ENCODE data around the gene ADCY2.

DNA sequence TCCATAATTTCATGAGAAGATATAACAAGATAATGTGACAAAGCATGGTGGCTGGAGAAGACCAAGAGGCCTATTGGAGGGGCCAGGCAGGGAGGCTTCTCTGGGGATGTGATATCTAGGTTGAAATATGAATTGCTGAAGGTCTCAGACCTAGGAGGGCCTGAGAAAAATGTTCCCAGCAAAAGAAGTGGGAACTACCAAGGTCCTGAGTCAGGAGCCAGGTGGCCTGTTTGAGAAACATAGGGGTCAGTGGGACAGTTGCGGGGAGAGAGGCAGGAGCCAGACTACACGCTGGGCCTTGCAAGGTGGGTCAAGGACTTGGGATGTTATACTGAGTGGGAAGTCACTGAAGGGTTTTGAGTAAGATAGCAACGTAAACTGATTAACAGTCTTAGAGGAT is 238.9 kb downstream of the ADCY2 start:
- TF ChIP-seq, protein P1, sequence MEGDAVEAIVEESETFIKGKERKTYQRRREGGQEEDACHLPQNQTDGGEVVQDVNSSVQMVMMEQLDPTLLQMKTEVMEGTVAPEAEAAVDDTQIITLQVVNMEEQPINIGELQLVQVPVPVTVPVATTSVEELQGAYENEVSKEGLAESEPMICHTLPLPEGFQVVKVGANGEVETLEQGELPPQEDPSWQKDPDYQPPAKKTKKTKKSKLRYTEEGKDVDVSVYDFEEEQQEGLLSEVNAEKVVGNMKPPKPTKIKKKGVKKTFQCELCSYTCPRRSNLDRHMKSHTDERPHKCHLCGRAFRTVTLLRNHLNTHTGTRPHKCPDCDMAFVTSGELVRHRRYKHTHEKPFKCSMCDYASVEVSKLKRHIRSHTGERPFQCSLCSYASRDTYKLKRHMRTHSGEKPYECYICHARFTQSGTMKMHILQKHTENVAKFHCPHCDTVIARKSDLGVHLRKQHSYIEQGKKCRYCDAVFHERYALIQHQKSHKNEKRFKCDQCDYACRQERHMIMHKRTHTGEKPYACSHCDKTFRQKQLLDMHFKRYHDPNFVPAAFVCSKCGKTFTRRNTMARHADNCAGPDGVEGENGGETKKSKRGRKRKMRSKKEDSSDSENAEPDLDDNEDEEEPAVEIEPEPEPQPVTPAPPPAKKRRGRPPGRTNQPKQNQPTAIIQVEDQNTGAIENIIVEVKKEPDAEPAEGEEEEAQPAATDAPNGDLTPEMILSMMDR (IDR thresholded peaks at IDR 0.05; ENCODE audit: insufficient read depth, low read length) = no peak
- TF ChIP-seq POLR2AphosphoS5 (IDR thresholded peaks at IDR 0.05; ENCODE audit: low read depth) = no peak
- TF ChIP-seq, protein P2, sequence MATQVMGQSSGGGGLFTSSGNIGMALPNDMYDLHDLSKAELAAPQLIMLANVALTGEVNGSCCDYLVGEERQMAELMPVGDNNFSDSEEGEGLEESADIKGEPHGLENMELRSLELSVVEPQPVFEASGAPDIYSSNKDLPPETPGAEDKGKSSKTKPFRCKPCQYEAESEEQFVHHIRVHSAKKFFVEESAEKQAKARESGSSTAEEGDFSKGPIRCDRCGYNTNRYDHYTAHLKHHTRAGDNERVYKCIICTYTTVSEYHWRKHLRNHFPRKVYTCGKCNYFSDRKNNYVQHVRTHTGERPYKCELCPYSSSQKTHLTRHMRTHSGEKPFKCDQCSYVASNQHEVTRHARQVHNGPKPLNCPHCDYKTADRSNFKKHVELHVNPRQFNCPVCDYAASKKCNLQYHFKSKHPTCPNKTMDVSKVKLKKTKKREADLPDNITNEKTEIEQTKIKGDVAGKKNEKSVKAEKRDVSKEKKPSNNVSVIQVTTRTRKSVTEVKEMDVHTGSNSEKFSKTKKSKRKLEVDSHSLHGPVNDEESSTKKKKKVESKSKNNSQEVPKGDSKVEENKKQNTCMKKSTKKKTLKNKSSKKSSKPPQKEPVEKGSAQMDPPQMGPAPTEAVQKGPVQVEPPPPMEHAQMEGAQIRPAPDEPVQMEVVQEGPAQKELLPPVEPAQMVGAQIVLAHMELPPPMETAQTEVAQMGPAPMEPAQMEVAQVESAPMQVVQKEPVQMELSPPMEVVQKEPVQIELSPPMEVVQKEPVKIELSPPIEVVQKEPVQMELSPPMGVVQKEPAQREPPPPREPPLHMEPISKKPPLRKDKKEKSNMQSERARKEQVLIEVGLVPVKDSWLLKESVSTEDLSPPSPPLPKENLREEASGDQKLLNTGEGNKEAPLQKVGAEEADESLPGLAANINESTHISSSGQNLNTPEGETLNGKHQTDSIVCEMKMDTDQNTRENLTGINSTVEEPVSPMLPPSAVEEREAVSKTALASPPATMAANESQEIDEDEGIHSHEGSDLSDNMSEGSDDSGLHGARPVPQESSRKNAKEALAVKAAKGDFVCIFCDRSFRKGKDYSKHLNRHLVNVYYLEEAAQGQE (IDR thresholded peaks at IDR 0.05; ENCODE audit: insufficient replicate concordance, low read depth) = no peak

Data from HL-60 (cell line).